Activated CD4-positive, alpha-beta memory T cell treated with anti-CD3 and anti-CD28 coated beads for 36 hours (primary cell): Measurements from ENCODE around the gene KTI12. TPM values are rescaled to one million over a fixed set of nuclear protein-coding genes. Genes with fewer than 3 reads are reported as not detected.

Experiments used
- total RNA-seq, 2 experiments: library from RNA; stranded (reverse); gene quantifications; one replicate each; pipeline ENCODE4 v1.2.3, GENCODE V29; 2021

The KTI12 gene
- total RNA-seq, 2 experiments from 2014 or later: 11.2 to 12.6 TPM

Other genes with a start within 250 kb of the KTI12 start
- gene NRDC, start 155.1 kb downstream of the KTI12 start, total RNA-seq: 100 to 1,000 TPM; 153 to 155 TPM
- under 1 TPM; 0.17 to 0.21 TPM for gene RAB3B, start 43.1 kb downstream of the KTI12 start, total RNA-seq
- gene TXNDC12, start 21.4 kb upstream of the KTI12 start, total RNA-seq: 10 to 100 TPM; 35.0 to 35.1 TPM
- 10 to 100 TPM; 32.5 to 35.2 TPM for gene BTF3L4, start 22.5 kb upstream of the KTI12 start, total RNA-seq
- 1 to 10 TPM; 2.6 to 2.9 TPM for gene ZFYVE9, start 108.3 kb upstream of the KTI12 start, total RNA-seq